Thoracic aorta (tissue), 2 donors: ENCODE results near the gene CDK5R1. TPM values are rescaled to one million over a fixed set of nuclear protein-coding genes. Genes with fewer than 3 reads are reported as not detected.

ENCODE experiments used
- ATAC-seq: fragments of 150-250 bp; one replicate; pipeline ENCODE4 v1.8.0; 2017; ENCODE audit warnings: low read depth; ENCODE audit not compliant: insufficient number of reproducible peaks, low FRiP score
- DNase-seq: peaks from one replicate; pipeline ENCODE4 v3.0.0-alpha.2; 2020; ENCODE audit warnings: low spot score
- H3K27ac ChIP-seq, 2 donors: fragments of 200-600 bp; sonication (generic); 1 replicate in 1 of 2; 2 replicates in 1 of 2; pipeline ENCODE4 v1.5.1; 2016; ENCODE audit warnings: mild to moderate bottlenecking in 2 of 2, moderate library complexity in 2 of 2
- H3K27me3 ChIP-seq: fragments of 200-600 bp; sonication (generic); replicated peaks from 2 replicates; pipeline ENCODE4 v1.6.0; 2016; ENCODE audit warnings: mild to moderate bottlenecking; ENCODE audit not compliant: insufficient read depth
- H3K36me3 ChIP-seq: fragments of 200-600 bp; sonication (generic); one replicate; pipeline ENCODE4 v1.5.1; 2016
- H3K4me1 ChIP-seq, 2 donors: fragments of 200-600 bp; sonication (generic); 1 replicate in 1 of 2; 2 replicates in 1 of 2; pipeline versions ENCODE4 v1.5.1 to v1.6.0; 2016; ENCODE audit warnings: low read depth in 2 of 2, mild to moderate bottlenecking in 1 of 2; ENCODE audit not compliant: control insufficient read depth in 1 of 2
- H3K4me3 ChIP-seq: fragments of 200-600 bp; sonication (generic); 2 replicates; pipeline ENCODE4 v1.5.1; 2016; ENCODE audit warnings: mild to moderate bottlenecking
- H3K9me3 ChIP-seq: fragments of 200-600 bp; sonication (generic); 2 replicates; pipeline ENCODE4 v1.5.1; 2016
- total RNA-seq, 2 donors: library from RNA; depleted of rRNA; stranded (reverse); fragments of >200 nt; gene quantifications; one replicate each; pipeline versions ENCODE4 v1.1.0 to v1.2.3, GENCODE V29; 2016
- TF ChIP-seq, protein P1 (sequence below): fragments of 200-600 bp; sonication (generic); IDR thresholded peaks from one replicate; pipeline ENCODE4 v1.5.1; 2019; ENCODE audit warnings: antibody characterized with exemption

Gene CDK5R1
- total RNA-seq, 2 donors from 2014 or later = 1.1 to 2.6 TPM

DNA sequence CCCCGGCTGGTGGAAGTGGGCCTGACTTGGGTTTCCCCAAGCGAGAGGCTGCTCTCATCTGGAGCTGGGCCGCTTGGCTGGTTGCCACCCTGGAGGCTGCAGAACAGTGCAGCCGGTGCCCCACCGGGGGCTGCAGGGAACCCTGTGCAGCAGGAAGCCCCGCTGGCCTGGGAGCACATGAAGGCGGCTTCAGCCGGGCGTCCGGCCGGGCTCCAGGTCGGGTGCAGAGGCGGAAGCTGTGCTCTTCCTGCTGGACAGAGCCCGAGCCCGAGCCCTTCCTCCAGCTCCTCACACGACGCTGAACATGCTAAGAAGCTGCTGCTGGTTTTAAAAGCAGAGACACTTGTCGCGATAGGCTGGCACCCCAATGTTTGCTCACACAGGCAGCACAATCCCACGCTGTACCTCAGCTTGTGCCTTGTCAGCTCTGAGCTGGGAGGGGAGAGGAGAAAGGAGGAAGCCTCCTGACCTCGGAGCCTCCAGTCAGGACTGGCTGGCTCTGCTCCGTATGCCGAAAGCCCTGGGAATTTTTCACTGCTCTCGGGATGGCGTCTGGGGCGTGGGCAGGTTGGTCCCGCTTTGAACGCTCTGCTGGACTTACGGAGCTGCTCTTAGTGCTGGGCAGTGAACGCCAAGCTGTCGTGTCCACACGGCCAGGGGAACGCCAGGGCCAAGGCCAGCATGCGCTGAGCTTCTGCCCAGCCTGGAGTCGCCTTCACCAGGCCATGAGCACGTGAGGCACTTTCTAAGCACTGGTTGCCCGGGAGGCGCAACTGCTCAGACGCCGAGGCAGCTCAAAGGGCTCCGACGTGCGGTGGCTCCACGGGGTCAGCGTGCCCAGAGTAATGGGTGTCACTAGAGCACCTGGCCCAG lies 8.8 kb downstream of the CDK5R1 start:
- TF ChIP-seq, protein P1, sequence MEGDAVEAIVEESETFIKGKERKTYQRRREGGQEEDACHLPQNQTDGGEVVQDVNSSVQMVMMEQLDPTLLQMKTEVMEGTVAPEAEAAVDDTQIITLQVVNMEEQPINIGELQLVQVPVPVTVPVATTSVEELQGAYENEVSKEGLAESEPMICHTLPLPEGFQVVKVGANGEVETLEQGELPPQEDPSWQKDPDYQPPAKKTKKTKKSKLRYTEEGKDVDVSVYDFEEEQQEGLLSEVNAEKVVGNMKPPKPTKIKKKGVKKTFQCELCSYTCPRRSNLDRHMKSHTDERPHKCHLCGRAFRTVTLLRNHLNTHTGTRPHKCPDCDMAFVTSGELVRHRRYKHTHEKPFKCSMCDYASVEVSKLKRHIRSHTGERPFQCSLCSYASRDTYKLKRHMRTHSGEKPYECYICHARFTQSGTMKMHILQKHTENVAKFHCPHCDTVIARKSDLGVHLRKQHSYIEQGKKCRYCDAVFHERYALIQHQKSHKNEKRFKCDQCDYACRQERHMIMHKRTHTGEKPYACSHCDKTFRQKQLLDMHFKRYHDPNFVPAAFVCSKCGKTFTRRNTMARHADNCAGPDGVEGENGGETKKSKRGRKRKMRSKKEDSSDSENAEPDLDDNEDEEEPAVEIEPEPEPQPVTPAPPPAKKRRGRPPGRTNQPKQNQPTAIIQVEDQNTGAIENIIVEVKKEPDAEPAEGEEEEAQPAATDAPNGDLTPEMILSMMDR = no peak
- Histone ChIP-seq H3K36me3 (peaks cover 10% of the 10 kb centered on the region), H3K9me3 (no peaks in the 10 kb centered on the region), H3K4me1 (peaks cover 30 to 44% of the 10 kb centered on the region in 2 donors), H3K27me3 (no peaks in the 10 kb centered on the region), H3K27ac (peak overlapping the region; percentile 90 to 94), H3K4me3 (peak overlapping the region; percentile 56)
- no peak for DNase-seq
- no peak for ATAC-seq

DNA sequence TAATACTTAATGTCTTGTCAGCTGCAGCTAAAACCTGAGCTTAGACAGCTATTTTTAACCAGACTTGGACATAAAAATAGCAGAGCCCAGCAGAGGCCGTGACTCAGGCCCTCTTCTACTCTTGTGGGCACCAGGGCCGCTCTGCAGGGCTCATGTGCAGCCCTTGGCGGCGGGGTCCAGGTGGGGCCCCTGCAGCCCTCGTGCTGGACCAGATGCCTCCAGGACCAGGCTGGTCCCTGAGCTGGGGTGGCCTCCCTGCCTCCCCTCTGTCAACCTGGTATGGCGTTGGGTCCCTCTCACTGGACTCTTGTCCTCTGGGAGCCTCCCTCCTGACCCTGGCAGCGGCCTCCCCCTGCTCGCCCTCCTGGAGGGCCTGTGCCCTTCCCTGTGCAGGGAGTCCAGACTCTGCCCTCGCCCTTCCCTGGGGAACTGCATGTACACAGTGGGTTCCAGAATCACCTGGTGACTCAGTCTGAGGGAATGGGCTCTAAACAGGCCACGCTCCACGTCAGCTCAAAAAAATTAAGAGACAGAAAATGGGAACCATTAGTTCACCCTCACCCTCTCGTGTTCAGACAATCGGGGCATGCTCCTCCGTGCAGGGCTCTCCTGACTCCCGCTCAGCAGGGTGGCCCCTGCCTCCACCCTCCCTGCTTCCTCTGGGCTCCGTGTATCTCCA lies 9.7 kb downstream of the CDK5R1 start:
- TF ChIP-seq, protein P1 = no peak
- ATAC-seq (peak; percentile 88), DNase-seq (no peak)
- Histone ChIP-seq H3K27ac (peak overlapping the region; percentile 90 to 94), H3K36me3 (peaks cover 10% of the 10 kb centered on the region), H3K27me3 (no peaks in the 10 kb centered on the region), H3K9me3 (no peaks in the 10 kb centered on the region), H3K4me1 (peaks cover 30 to 44% of the 10 kb centered on the region in 2 donors), H3K4me3 (peak overlapping the region; percentile 56)

DNA sequence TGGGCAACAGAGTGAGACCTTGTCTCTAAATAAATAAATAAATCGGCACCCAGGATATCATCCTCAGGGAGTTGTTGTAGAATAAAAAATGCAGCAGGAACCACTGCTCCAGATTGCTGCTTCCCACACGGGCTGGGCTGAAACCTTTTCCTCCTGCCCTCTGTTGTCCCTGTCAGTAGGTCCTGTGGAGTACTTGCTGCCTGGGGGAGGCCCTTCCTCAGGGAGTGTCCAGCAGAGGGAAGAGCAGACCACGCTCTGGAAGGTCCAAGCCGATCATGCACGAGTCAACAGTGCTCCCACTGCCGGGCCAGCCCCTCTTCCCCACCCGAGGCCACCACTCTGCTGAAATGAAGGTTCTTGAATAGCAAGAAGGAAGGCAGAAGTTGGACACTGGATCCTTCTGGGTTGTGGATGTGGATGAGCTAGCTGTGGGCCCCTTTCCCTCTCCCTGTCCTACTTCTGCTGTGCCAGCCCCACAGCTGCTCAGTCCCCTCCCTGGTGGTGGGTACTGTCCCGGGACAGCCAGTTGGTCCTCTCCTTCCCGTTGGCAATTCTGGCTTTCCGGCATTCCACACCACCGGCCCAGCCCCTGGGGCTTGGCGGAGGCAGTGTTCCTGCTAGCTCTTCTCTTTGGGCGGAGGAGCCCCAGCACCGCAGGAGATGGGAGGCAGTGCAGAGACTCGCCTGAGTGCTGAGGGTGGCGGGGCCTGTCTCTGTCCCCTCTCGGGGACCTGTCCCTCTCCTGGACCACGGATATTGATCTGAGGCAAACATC lies 10.8 kb downstream of the CDK5R1 start:
- no peaks in the 10 kb centered on the region for H3K9me3 ChIP-seq
- H3K4me3 ChIP-seq = no peak overlapping the region
- no peak for DNase-seq
- H3K27me3 ChIP-seq = no peaks in the 10 kb centered on the region
- peaks cover 10% of the 10 kb centered on the region for H3K36me3 ChIP-seq
- ATAC-seq = no peak
- TF ChIP-seq, protein P1 = no peak
- H3K4me1 ChIP-seq = peaks cover 30 to 44% of the 10 kb centered on the region in 2 donors
- peak overlapping the region; percentile 90 to 94 for H3K27ac ChIP-seq

DNA sequence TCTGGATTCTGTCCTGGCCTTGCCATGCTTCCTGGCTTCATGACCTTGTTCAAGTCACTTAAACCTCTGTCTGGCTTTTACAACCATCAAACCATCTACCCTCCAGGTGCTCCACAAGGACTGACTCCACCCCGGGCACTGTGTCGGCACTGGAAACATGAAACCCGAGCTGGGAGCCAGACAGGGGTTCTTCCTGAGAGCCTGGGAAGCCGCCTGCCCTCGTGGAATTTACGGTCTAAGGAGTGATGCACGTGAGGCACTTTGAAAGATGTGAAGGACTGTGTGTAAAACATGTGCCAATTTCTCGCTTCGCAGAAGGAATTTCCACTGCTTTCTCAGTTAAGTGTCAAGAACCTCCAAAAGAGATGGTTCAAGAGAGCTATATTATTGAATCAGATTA lies 11.6 kb downstream of the CDK5R1 start:
- DNase-seq = no peak
- peaks cover 30 to 51% of the 10 kb centered on the region in 2 donors for H3K4me1 ChIP-seq
- H3K4me3 ChIP-seq = no peak overlapping the region
- ATAC-seq = no peak
- H3K9me3 ChIP-seq = no peaks in the 10 kb centered on the region
- TF ChIP-seq, protein P1 = no peak
- peaks cover 9% of the 10 kb centered on the region for H3K36me3 ChIP-seq
- H3K27me3 ChIP-seq = no peaks in the 10 kb centered on the region
- peak overlapping the region; percentile 90 to 94 for H3K27ac ChIP-seq
